Transverse colon (tissue), 4 donors: ENCODE measurements around the gene ADGRB2.

Experiments used
- EP300 ChIP-seq: sonication (generic); formaldehyde crosslinking; IDR thresholded peaks from one replicate; pipeline ENCODE4 v1.6.1; 2017; ENCODE audit warnings: antibody characterized with exemption, low read depth
- POLR2A ChIP-seq: fragments of 450-650 bp; IDR thresholded peaks from one replicate; pipeline ENCODE4 v1.6.1; 2016; ENCODE audit warnings: antibody characterized with exemption, mild to moderate bottlenecking, moderate library complexity
- POLR2AphosphoS5 ChIP-seq, 3 donors: sonication (generic); formaldehyde crosslinking; IDR thresholded peaks; one replicate each; pipeline ENCODE4 v1.6.1; 2016; ENCODE audit warnings: antibody characterized with exemption in 3 of 3
- TF ChIP-seq, protein P1 (sequence below), 5 experiments: fragments of 200-600 bp in 3 of 5; fragments of 450-650 bp in 2 of 5; sonication (generic) in 3 of 5; IDR thresholded peaks; 1 replicate in 2 of 5; 2 replicates in 3 of 5; pipeline ENCODE4 v1.5.1; 2016 to 2017; ENCODE audit warnings: antibody characterized with exemption in 5 of 5, inconsistent platforms in 3 of 5, mild to moderate bottlenecking in 2 of 5, moderate library complexity in 1 of 5

DNA sequence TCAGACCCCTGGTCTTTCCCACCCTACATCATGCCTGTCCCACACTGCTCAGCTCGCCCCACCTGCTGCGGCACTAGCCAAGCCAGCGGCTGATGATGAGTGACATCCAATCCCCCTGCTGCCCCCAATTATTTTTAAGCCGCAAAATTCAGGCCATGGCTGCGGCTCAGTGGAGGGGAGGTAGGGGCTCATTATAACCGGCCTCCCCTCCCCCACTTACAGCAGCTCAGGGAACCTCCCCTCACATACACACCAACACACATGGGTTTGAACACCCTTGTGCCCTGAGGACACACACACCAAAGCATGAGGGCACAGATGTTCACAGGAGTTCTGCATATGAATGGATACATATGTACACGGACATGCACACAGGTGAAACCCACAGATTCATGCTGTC is 5.3 kb downstream of the ADGRB2 start:
- TF ChIP-seq, protein P1, sequence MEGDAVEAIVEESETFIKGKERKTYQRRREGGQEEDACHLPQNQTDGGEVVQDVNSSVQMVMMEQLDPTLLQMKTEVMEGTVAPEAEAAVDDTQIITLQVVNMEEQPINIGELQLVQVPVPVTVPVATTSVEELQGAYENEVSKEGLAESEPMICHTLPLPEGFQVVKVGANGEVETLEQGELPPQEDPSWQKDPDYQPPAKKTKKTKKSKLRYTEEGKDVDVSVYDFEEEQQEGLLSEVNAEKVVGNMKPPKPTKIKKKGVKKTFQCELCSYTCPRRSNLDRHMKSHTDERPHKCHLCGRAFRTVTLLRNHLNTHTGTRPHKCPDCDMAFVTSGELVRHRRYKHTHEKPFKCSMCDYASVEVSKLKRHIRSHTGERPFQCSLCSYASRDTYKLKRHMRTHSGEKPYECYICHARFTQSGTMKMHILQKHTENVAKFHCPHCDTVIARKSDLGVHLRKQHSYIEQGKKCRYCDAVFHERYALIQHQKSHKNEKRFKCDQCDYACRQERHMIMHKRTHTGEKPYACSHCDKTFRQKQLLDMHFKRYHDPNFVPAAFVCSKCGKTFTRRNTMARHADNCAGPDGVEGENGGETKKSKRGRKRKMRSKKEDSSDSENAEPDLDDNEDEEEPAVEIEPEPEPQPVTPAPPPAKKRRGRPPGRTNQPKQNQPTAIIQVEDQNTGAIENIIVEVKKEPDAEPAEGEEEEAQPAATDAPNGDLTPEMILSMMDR (IDR thresholded peaks at IDR 0.05): no peak
- no peak for TF ChIP-seq EP300
- TF ChIP-seq POLR2A: no peak
- no peak for TF ChIP-seq POLR2AphosphoS5 (IDR thresholded peaks at IDR 0.05)
